Ovary (tissue), 3 donors: ENCODE data around the gene IQSEC1.

Source experiments
- CTCF ChIP-seq, 3 donors: fragments of 450-650 bp in 2 of 3; fragments of 200-600 bp in 1 of 3; IDR thresholded peaks; one replicate each; pipeline versions ENCODE4 v1.5.1 to v1.8.0; 2016 to 2022; ENCODE audit warnings: antibody characterized with exemption in 3 of 3, mild to moderate bottlenecking in 1 of 3
- POLR2A ChIP-seq: fragments of 450-650 bp; IDR thresholded peaks from one replicate; pipeline ENCODE4 v1.6.1; 2017; ENCODE audit warnings: antibody characterized with exemption, mild to moderate bottlenecking, moderate library complexity
- donor health status: DM: no; HTN: no; CAD: no.

GRCh38 chr3:12891391-12891984 lies 181.7 kb downstream of the IQSEC1 start:
- no peak for TF ChIP-seq POLR2A
- TF ChIP-seq CTCF (IDR thresholded peaks at IDR 0.05) = no peak
